Astrocyte (in vitro differentiated cells and primary cell): ENCODE measurements around the gene PLA2G2F. TPM values are rescaled to one million over a fixed set of nuclear protein-coding genes. Genes with fewer than 3 reads are reported as not detected.
A peak's percentile ranks its signal among the peaks of the same experiment; 100 is the strongest.

Experiments used
- DNase-seq: peaks from one replicate; pipeline ENCODE4 v3.0.0-alpha.2; 2010; ENCODE audit warnings: low read depth
- FAIRE-seq: peaks from 2 replicates; lab custom pipeline; 2011; peaks lifted over from hg19 to GRCh38; lab: Jason Lieb, UNC
- H2AFZ ChIP-seq: 2 replicates; pipeline ENCODE4 v1.6.0; 2012; ENCODE audit warnings: low read depth, low read length, inconsistent platforms
- H3K27ac ChIP-seq: 2 replicates; pipeline ENCODE4 v1.5.1; 2011; ENCODE audit warnings: low read depth, low read length, inconsistent platforms
- H3K27me3 ChIP-seq: 2 replicates; pipeline ENCODE4 v1.6.0; 2011; ENCODE audit warnings: low read length, inconsistent platforms; ENCODE audit not compliant: insufficient read depth
- H3K36me3 ChIP-seq: 2 replicates; pipeline ENCODE4 v1.5.1; 2011; ENCODE audit warnings: low read length, inconsistent platforms; ENCODE audit not compliant: insufficient read depth
- H3K4me1 ChIP-seq: 2 replicates; pipeline ENCODE4 v1.5.1; 2011; ENCODE audit warnings: low read length, inconsistent platforms; ENCODE audit not compliant: insufficient read depth
- H3K4me2 ChIP-seq: 2 replicates; pipeline ENCODE4 v1.6.0; 2012; ENCODE audit warnings: low read length, inconsistent platforms
- H3K4me3 ChIP-seq: 2 replicates; pipeline ENCODE4 v1.5.1; 2011; ENCODE audit warnings: low read depth, mild to moderate bottlenecking, low read length, inconsistent platforms; ENCODE audit not compliant: insufficient read depth
- H3K79me2 ChIP-seq: 2 replicates; pipeline ENCODE4 v1.6.0; 2012; ENCODE audit warnings: mild to moderate bottlenecking, low read length, inconsistent platforms; ENCODE audit not compliant: insufficient read depth
- H3K9ac ChIP-seq: 2 replicates; pipeline ENCODE4 v1.6.0; 2012; ENCODE audit warnings: mild to moderate bottlenecking, low read length, inconsistent platforms
- H3K9me3 ChIP-seq: 2 replicates; pipeline ENCODE4 v1.5.1; 2012; ENCODE audit warnings: low read depth, mild to moderate bottlenecking, low read length, inconsistent platforms; ENCODE audit not compliant: insufficient read depth
- H4K20me1 ChIP-seq: 2 replicates; pipeline ENCODE4 v1.6.0; 2012; ENCODE audit warnings: low read length, inconsistent platforms; ENCODE audit not compliant: insufficient read depth
- H3K27ac Mint-ChIP-seq: one replicate; pipeline ENCODE4 v1.8.0; 2021; ENCODE audit warnings: mild to moderate bottlenecking, mixed read lengths; ENCODE audit not compliant: unreplicated experiment
- H3K27me3 Mint-ChIP-seq: one replicate; pipeline ENCODE4 v1.8.0; 2021; ENCODE audit warnings: low read depth, mixed read lengths; ENCODE audit not compliant: unreplicated experiment
- H3K36me3 Mint-ChIP-seq: one replicate; pipeline ENCODE4 v1.8.0; 2021; ENCODE audit warnings: low read depth, mixed read lengths; ENCODE audit not compliant: unreplicated experiment
- H3K4me1 Mint-ChIP-seq: one replicate; pipeline ENCODE4 v1.8.0; 2021; ENCODE audit warnings: low read depth, mixed read lengths; ENCODE audit not compliant: unreplicated experiment
- H3K4me3 Mint-ChIP-seq: one replicate; pipeline ENCODE4 v1.8.0; 2021; ENCODE audit warnings: mild to moderate bottlenecking, moderate library complexity, mixed read lengths; ENCODE audit not compliant: unreplicated experiment
- H3K9me3 Mint-ChIP-seq: one replicate; pipeline ENCODE4 v1.8.0; 2021; ENCODE audit warnings: mild to moderate bottlenecking, mixed read lengths; ENCODE audit not compliant: unreplicated experiment
- CTCF ChIP-seq: IDR thresholded peaks from 2 replicates; pipeline ENCODE4 v1.5.1; 2011; ENCODE audit warnings: low read depth, mild to moderate bottlenecking, inconsistent platforms, low read length, moderate library complexity; ENCODE audit not compliant: insufficient read depth
- EZH2 ChIP-seq: IDR thresholded peaks from 2 replicates; pipeline ENCODE4 v1.6.1; 2012; ENCODE audit warnings: mild to moderate bottlenecking, low read length, inconsistent platforms; ENCODE audit not compliant: insufficient read depth
- total RNA-seq: library from RNA; stranded (reverse); gene quantifications from 2 replicates; pipeline ENCODE4 v1.2.1, GENCODE V29; 2021

Gene PLA2G2F
- total RNA-seq, 1 donor from 2014 or later = 0.23 TPM

GRCh38 chr1:20158358-20159070 lies 19.4 kb downstream of the PLA2G2F start:
- Mint-ChIP-seq H3K36me3 (no peaks in the 10 kb centered on the region), H3K27ac (no peak overlapping the region), H3K27me3 (peaks cover 16% of the 10 kb centered on the region), H3K4me3 (no peak overlapping the region), H3K9me3 (peaks cover 45% of the 10 kb centered on the region), H3K4me1 (no peaks in the 10 kb centered on the region)
- FAIRE-seq (no peak), DNase-seq (no peak)
- H3K79me2 ChIP-seq = no peaks in the 10 kb centered on the region
- no peaks in the 10 kb centered on the region for H3K36me3 ChIP-seq
- no peak overlapping the region for H3K9ac ChIP-seq
- H2AFZ ChIP-seq = no peak overlapping the region
- H4K20me1 ChIP-seq = no peaks in the 10 kb centered on the region
- H3K4me3 ChIP-seq = no peak overlapping the region
- H3K27ac ChIP-seq = no peak overlapping the region
- no peaks in the 10 kb centered on the region for H3K4me1 ChIP-seq
- TF ChIP-seq EZH2 (no peak), CTCF (no peak)
- H3K27me3 ChIP-seq = no peaks in the 10 kb centered on the region
- peaks cover 18% of the 10 kb centered on the region for H3K9me3 ChIP-seq
- no peak overlapping the region for H3K4me2 ChIP-seq

GRCh38 chr1:20160034-20160433 lies 20.9 kb downstream of the PLA2G2F start:
- FAIRE-seq = no peak
- no peaks in the 10 kb centered on the region for H4K20me1 ChIP-seq
- Mint-ChIP-seq H3K4me1 (no peaks in the 10 kb centered on the region), H3K4me3 (no peak overlapping the region), H3K36me3 (no peaks in the 10 kb centered on the region), H3K9me3 (peaks cover 55% of the 10 kb centered on the region), H3K27ac (no peak overlapping the region), H3K27me3 (peaks cover 19% of the 10 kb centered on the region)
- H3K4me1 ChIP-seq = no peaks in the 10 kb centered on the region
- peak; percentile 12 for DNase-seq
- TF ChIP-seq EZH2 (no peak), CTCF (no peak)
- H3K79me2 ChIP-seq = no peaks in the 10 kb centered on the region
- no peak overlapping the region for H3K27ac ChIP-seq
- H3K4me2 ChIP-seq = no peak overlapping the region
- no peak overlapping the region for H3K9ac ChIP-seq
- H2AFZ ChIP-seq = no peak overlapping the region
- no peaks in the 10 kb centered on the region for H3K36me3 ChIP-seq
- H3K9me3 ChIP-seq = peaks cover 18% of the 10 kb centered on the region
- H3K27me3 ChIP-seq = no peaks in the 10 kb centered on the region
- no peak overlapping the region for H3K4me3 ChIP-seq

GRCh38 chr1:20164694-20165202 lies 25.6 kb downstream of the PLA2G2F start:
- no peaks in the 10 kb centered on the region for H3K4me1 Mint-ChIP-seq
- H3K9me3 Mint-ChIP-seq = peaks cover 47% of the 10 kb centered on the region
- no peak overlapping the region for H3K27ac ChIP-seq
- no peaks in the 10 kb centered on the region for H4K20me1 ChIP-seq
- FAIRE-seq (no peak), DNase-seq (no peak)
- H3K4me2 ChIP-seq = no peak overlapping the region
- peaks cover 33% of the 10 kb centered on the region for H3K27me3 Mint-ChIP-seq
- H3K27me3 ChIP-seq = peaks cover 7% of the 10 kb centered on the region
- peaks cover 14% of the 10 kb centered on the region for H3K9me3 ChIP-seq
- TF ChIP-seq EZH2 (no peak), CTCF (no peak)
- H3K4me1 ChIP-seq = no peaks in the 10 kb centered on the region
- H3K9ac ChIP-seq = no peak overlapping the region
- no peak overlapping the region for H3K4me3 Mint-ChIP-seq
- no peaks in the 10 kb centered on the region for H3K36me3 Mint-ChIP-seq
- H3K36me3 ChIP-seq = no peaks in the 10 kb centered on the region
- H2AFZ ChIP-seq = no peak overlapping the region
- H3K79me2 ChIP-seq = no peaks in the 10 kb centered on the region
- no peak overlapping the region for H3K4me3 ChIP-seq
- no peak overlapping the region for H3K27ac Mint-ChIP-seq
